Lung (tissue), 12 donors: ENCODE data around the gene COL11A2. TPM values are rescaled to one million over a fixed set of nuclear protein-coding genes. Genes with fewer than 3 reads are reported as not detected.

Experiments
- ATAC-seq: fragments of 200-7000 bp; cut with Tn5 transposase; one replicate; pipeline ENCODE4 v1.9.1; 2020; ENCODE audit warnings: moderate number of reproducible peaks; ENCODE audit not compliant: insufficient read depth, low FRiP score
- DNase-seq, 3 donors: peaks; one replicate each; pipeline ENCODE4 v3.0.0-alpha.2; 2013 to 2017
- H3K27ac ChIP-seq, 2 donors: one replicate each; pipeline ENCODE4 v1.5.1; 2013; ENCODE audit warnings: mild to moderate bottlenecking in 2 of 2, moderate library complexity in 2 of 2, control low read depth in 1 of 2, inconsistent platforms in 1 of 2, low read depth in 1 of 2, low read length in 1 of 2
- H3K27me3 ChIP-seq, 3 donors: one replicate each; pipeline ENCODE4 v1.5.1; 2013; ENCODE audit warnings: low read length in 2 of 3; ENCODE audit not compliant: control insufficient read depth in 3 of 3, insufficient read depth in 3 of 3
- H3K36me3 ChIP-seq, 4 donors: one replicate each; pipeline ENCODE4 v1.5.1; 2013; ENCODE audit warnings: low read length in 4 of 4, mild to moderate bottlenecking in 1 of 4, moderate library complexity in 1 of 4; ENCODE audit not compliant: control insufficient read depth in 4 of 4, insufficient read depth in 4 of 4
- H3K4me1 ChIP-seq, 5 donors: one replicate each; pipeline ENCODE4 v1.5.1; 2013; ENCODE audit warnings: low read length in 5 of 5, mild to moderate bottlenecking in 2 of 5, moderate library complexity in 1 of 5; ENCODE audit not compliant: control insufficient read depth in 5 of 5, insufficient read depth in 5 of 5
- H3K4me3 ChIP-seq: one replicate; pipeline ENCODE4 v1.5.1; 2013; ENCODE audit warnings: mild to moderate bottlenecking, control low read depth, moderate library complexity
- H3K9ac ChIP-seq, 2 donors: one replicate each; pipeline ENCODE4 v1.5.1; 2013; ENCODE audit warnings: low read length in 2 of 2, control low read depth in 1 of 2; ENCODE audit not compliant: insufficient read depth in 1 of 2
- H3K9me3 ChIP-seq, 4 donors: one replicate each; pipeline ENCODE4 v1.5.1; 2013; ENCODE audit warnings: low read length in 3 of 4, mild to moderate bottlenecking in 1 of 4, moderate library complexity in 1 of 4; ENCODE audit not compliant: control insufficient read depth in 4 of 4, insufficient read depth in 3 of 4
- CTCF ChIP-seq: IDR thresholded peaks from 2 replicates; pipeline ENCODE4 v1.5.1; 2012; ENCODE audit warnings: mild to moderate bottlenecking; ENCODE audit errors: control extremely low read depth, extremely low read depth
- WGBS, 2 donors: extraction: QIAGEN DNeasy Blood & Tissue Kit; methylation state at CpG; one replicate each; pipeline ENCODE4 v1.1.7; 2013; 5-methylcytosine and 5-hydroxymethylcytosine counted together
- polyA plus RNA-seq, 2 donors: library from polyadenylated mRNA; stranded (reverse); fragments of 200-250 nt; gene quantifications; one replicate each; pipeline ENCODE4 v1.2.1, GENCODE V29; 2013
- total RNA-seq, 2 donors: library from RNA; depleted of rRNA in 1 of 2; stranded (reverse); fragments of >200 nt in 1 of 2; gene quantifications; one replicate each; pipeline ENCODE4 v1.2.1, GENCODE V29; 2014 to 2021
- donor health status: control.
- donor health status: control.
- donor health status: Bipolar disorder and iron deficiency.
- donor health status: healthy.
- donor health status: DM: yes; HTN: yes; CAD: no.

COL11A2 gene
- total and polyA plus RNA-seq, 4 donors: 0.32 to 2.4 (median 0.90) TPM

- Histone ChIP-seq H3K36me3 (no peaks in the 10 kb centered on the region), H3K4me3 (no peak overlapping the region), H3K27ac (no peak overlapping the region), H3K4me1 (peaks cover 0 to 19% (median 9%) of the 10 kb centered on the region in 5 donors), H3K27me3 (no peaks in the 10 kb centered on the region), H3K9ac (no peak overlapping the region), H3K9me3 (no peaks in the 10 kb centered on the region)
- 74 to 80% methylated on average over 3 of the region's 3 CpGs for WGBS, 2 donors
- DNase-seq (no peak), ATAC-seq (no peak)
- no peak for TF ChIP-seq CTCF
Observed at GRCh38 chr6:33217681-33218080, 25.4 kb upstream of the COL11A2 start.

- WGBS, 2 donors: 81 to 88% methylated on average over 6 of the region's 6 CpGs
- H3K9ac ChIP-seq: no peak overlapping the region
- no peaks in the 10 kb centered on the region for H3K27me3 ChIP-seq
- no peak for TF ChIP-seq CTCF
- no peak overlapping the region for H3K27ac ChIP-seq
- DNase-seq (no peak), ATAC-seq (no peak)
- H3K4me1 ChIP-seq: peaks cover 0 to 23% (median 9%) of the 10 kb centered on the region in 5 donors
- H3K4me3 ChIP-seq: no peak overlapping the region
- no peaks in the 10 kb centered on the region for H3K9me3 ChIP-seq
- H3K36me3 ChIP-seq: peaks cover 0 to under 1% (median 0%) of the 10 kb centered on the region in 4 donors
Observed at GRCh38 chr6:33217246-33217645, 25.0 kb upstream of the COL11A2 start.

GRCh38 chr6:33216117-33216649 lies 23.9 kb upstream of the COL11A2 start:
- no peak overlapping the region for H3K4me3 ChIP-seq
- DNase-seq (no peak), ATAC-seq (no peak)
- TF ChIP-seq CTCF: no peak
- no peaks in the 10 kb centered on the region for H3K27me3 ChIP-seq
- WGBS, 2 donors: 84 to 88% methylated on average over 4 of the region's 4 CpGs
- no peak overlapping the region for H3K27ac ChIP-seq
- peaks cover 0 to 6% (median 0%) of the 10 kb centered on the region in 4 donors for H3K36me3 ChIP-seq
- H3K9ac ChIP-seq: no peak overlapping the region
- H3K4me1 ChIP-seq: peaks cover 0 to 25% (median 9%) of the 10 kb centered on the region in 5 donors
- no peaks in the 10 kb centered on the region for H3K9me3 ChIP-seq
